ENCODE results near the gene RNF220.
A peak's percentile ranks its signal among the peaks of the same experiment; 100 is the strongest.

The RNF220 gene

DNA sequence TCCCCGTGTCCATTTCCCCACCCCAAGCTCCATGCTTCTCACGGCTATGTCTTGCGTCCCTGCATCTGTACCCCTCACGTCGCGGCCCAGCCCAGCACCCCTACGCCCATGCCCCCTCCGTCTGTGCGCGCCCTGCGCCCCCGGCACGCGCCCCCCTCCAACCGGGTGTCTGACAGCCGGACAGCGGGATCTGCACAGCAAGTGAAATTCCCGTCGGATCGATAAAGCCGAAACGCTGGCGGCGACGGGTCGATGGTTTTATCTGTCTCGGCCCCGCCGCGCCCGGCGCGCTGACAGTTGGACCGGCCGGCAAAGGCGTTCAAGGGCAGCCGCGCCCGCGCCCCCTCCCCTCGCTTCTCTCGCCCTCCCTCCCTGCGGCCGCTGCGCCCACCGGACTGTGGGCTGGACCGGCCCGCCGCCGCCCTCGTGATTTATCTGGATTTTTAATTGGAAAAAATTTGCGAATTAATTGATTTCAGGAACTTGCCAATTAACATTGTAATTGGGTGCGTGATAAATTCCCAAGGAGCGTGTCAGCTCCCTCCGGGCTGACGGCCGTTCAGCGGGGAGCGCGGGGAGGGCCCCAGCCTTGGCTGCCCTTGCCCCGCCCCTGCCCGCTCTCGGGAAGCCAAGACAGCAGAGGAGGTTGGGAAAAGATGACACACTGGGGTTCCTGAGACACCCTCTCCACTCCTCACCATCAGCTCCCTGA, 212.1 kb downstream of the RNF220 start:
- no peak for DNase-seq

DNA sequence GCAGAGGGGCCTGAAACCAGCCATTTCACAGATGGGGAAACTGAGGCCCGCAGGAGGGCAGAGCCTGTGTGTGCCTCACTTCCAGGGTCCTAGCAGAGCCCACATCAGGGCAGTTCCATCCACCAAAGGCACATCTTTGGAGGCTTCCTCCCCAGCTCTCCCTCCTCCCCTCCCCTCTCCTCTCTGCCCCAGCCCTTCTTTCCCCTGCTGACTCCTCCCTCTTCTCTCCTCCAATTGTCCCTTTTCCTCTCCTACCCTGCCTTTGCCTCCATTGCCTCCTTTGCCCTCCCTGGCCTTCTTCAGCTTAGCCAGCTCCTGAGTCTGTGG, 212.6 kb downstream of the RNF220 start:
- no peak for DNase-seq

DNA sequence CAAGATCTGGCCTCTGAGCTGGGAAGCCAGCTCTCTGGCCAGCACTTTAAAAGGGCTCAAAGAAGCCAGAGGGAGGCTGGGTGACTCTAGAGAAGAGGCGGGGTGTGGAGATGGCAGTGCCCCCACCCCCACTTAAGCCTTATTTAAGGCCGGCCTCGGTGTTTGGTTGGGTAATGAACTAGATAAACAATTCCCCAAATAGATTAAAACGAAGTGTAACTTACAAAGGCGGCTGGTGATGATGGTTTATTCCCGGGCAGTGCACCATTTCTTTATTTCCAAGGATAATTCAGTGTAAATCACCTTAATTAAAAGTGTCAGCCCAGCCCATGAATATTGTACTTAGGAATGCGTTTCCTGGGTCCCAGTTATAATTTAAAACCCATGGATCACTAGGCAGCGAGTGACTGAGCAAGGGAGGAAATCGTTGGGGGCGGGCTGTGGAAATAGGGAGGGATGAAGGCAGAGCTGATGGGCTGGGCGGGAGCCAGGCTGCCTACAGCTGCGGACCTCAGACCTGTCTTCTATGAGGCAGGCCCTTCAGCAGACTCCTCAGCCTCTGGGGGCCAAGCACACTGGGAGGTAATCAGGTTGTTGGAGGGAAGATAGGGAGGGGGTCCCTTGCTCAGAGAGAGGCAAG, 214.3 kb downstream of the RNF220 start:
- no peak for DNase-seq

DNA sequence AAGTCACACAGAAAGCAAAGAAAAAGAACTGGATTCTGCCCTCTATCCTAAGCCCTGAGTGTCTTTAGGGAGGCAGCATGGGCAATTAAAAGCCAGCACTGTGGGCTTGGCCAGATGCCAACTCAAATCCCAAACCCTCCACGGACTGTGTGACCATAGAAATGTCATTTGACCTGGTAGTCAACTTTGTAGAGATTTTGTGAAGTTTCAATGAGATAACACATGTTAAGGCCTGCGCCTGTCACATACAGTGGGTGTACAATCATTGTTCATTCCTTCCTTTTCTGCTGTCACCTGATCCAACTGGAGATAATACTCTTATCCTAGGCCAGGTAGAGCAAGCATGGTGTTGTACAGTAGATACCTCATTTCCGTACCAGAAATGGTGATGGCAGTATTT, 215.0 kb downstream of the RNF220 start:
- no peak for DNase-seq

DNA sequence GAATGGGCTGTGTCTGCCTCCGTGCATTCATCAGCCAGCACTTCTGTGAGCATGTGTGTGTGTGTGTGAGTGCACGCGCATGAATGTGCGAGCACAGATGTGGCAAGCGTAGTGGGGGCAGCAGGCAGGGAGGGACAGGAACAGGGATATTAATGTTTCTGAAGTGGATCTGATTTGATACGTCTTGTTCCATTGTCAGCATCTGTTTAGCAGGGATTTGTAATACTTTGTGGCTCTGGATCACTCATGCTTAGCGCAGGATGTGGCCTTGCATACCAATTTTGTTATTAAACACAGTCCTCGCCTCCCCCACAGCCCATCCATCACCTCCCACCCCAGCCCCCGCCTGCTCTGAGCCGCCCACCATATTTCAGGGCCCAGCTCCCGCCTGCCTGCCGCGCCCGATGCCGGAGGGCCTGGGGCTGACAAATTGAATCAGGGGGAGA, 216.8 kb downstream of the RNF220 start:
- DNase-seq, result no peak

DNA sequence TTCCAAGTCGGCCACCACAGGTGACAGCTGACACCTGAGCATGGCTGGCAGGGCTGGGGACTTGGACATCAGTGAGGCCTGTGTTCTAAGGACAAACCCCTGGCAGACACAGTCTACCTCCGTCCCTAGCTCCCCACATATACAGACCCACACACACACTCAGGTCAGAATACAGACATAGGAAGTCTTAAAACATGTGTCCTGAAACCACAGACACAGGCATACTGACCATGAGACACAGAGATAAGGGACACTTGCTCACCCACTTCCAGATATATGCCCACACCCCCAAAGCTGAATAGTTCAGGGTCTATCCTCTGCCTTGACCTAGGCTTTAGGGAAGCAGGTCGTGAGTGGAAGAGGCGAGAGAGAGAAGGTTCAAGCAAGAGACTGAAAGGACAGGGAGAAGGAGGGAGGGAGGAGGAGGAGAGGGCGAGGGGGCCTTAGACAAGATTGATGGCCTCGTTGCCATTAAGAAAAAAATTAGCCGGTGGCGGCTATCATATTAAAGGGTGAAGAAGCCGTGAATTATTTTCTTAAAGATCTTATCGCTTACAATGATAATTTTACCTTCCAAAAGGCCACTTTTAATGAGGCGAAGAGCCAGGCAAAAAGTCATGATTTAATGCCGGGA, 219.3 kb downstream of the RNF220 start:
- DNase-seq, result no peak

DNA sequence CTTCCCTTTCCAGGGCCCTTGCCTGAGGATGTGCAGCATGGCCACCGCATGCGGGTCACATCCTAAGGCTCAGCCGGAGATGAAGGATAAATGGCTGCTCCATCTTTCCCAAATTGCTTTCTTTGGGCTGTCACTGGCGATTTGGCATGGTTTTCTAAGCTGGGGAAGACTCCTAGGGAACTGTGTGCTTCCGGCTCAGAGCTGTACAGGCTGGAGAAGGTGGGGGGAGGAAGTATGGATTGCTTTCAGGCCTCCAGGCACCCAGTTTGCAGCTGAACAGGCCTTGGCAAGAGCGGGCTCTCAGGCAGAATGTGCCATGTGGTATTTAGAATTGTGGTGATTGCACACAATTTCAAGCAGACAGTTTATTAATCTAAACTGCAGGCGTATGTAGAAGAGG, 220.3 kb downstream of the RNF220 start:
- DNase-seq, result no peak

DNA sequence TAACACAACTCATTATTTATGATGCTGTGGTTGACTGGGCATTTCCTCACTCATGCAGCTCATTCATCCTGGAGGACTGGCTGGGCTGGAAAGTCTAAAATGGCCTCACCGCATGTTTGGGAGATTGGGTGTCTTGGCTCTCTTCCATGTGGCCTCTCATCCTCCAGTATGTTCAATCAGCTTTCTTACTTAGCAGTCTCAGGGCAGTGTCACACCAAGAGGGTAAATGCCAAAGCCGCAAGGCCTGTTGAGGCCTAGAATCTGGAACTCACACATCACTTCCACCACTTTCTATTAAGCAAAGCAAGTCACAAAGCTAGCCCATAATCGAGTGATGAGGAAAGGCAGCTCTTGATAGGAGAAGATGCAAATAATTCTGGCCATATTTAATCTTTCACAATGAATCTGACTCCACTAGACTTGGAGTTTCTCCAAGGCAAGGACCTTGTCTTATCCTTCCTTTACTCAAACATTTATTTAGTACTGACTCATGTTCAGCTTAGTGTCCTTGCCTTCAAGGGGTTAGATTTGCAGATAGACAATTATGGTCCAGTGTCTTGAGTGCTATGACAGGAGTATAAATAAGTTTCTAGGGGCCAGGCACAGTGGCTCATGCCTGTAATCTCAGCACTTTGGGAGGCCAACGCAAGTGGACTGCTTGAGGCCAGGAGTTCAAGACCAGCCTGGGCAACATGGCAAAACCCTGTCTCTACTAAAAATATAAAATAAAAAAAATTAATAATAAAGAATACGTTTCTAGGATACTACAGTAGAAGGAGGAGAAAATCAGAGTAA, 224.1 kb downstream of the RNF220 start:
- no peak for DNase-seq

DNA sequence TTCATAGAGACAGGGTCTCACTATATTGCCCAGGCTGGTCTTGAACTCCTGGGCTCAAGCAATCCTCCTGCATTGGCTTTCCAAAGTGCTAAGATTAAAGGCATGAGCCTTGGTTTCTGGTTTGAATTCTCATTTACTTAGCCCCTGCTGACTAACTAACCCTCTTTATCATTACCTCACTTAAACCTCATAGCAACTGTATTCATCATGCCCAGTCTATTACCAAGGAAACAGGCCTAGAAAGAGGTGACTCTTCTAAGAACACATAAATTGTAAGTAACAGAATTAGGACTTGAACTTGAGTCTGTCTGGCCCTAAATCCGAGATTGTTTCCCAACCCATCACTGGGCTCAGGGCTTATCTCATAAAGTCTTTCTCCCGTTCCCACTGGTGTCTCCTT, 225.1 kb downstream of the RNF220 start:
- no peak for DNase-seq

DNA sequence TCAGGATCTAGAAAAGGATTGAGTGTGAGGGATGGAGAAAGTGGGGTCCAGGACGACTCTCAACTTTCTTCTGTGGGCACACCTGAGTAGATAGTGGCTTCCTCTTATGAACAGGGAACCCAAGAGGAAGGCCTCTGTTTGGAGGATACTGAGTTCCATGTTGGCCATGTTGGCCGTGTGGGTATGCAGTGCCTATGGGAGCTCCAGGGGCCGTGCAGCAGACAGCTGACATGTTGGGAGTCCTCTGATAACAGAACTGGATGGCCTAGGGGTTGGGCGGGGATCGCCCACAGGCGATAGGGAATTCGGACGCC, 226.2 kb downstream of the RNF220 start:
- DNase-seq, result no peak

DNA sequence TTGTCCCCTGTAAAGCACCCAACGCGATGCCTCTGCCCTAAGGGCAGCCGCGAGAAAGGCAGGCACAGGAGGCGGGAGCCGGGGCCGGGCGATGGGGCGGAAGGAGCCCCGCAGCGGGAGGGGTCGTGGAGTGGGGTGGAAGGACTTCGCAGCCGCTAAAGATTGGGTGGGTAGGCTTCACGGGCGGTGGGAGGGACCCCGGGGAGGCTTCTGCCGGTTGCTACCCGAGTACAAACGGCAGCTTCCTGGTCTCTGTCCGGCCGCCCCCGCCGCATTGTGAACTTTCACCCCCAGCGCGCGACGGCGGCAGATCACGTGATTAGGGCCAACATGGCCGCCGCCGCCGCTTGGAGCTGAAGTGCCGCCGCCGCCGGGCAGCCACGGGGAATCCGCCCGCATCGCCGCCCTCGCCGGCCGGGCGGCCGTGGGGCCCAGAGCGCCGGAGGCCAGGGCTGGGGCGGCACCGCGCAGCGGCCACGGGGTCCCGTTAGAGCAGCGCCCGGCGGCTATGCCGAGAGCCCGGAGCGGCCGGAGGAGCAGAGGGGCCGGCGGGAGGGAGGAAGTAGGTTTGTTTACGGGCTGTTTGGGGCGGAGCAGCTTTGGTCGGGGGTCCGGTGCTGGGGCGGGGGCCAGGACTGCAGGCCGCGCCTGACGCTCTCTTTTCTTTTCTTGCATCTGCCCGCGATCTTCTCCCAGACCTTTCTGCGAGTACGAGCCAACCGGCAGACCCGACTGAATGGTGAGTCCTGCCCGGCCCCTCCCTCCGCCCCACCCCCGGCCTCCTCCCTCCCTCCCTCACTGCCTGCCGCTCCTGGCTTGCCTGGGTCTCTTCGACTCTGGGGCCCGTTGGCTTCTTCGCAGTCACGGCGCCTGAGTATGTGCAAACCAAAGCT, 226.8 kb downstream of the RNF220 start:
- DNase-seq, result peak; percentile 45

DNA sequence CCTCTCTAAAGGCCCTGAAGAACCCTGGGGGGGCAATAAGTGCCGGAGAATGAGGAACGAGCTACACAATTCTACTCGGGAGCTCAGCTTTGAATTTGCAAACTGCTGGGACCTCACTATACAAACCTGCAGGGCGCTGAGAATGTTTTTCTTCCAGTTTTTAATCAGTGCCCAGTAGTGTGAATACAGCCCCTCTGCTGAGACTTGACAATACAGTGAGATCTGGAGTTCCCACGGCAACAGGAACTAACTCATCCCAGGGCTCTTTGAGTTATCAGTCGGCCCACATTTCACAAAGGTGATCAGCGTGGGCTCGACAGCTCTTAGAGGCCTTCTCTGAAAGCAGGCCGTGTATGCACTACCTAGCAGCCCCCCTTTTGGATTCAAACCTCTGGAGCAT, 227.5 kb downstream of the RNF220 start:
- no peak for DNase-seq

DNA sequence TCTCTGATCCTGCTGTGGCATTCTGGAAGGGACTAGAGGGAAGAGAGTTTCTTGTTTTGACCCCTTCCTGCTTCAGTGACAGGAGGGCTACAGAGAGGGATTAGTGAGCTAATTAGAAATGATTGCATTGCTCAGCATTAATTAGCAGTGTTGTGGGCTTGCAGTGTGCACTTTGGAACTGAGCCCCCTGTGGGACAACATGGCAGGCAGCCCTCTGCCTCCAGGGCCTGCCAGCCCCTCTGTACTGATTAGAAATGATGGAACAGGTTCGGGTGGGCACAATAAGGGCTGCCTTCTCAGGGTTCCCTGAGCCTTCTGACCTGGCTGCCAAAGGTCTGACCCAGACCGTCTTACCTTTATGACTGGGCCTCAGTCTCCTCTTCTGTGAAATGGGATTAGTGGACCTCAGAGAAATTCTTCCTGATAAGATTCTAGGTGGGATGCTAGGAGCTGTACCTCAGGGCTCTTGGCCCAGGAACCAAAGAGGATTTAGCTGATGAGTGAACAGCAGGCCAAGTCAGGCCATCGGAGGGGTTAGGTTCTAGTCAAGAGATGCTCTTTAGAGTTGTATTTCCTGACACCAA, 229.6 kb downstream of the RNF220 start:
- no peak for DNase-seq

DNA sequence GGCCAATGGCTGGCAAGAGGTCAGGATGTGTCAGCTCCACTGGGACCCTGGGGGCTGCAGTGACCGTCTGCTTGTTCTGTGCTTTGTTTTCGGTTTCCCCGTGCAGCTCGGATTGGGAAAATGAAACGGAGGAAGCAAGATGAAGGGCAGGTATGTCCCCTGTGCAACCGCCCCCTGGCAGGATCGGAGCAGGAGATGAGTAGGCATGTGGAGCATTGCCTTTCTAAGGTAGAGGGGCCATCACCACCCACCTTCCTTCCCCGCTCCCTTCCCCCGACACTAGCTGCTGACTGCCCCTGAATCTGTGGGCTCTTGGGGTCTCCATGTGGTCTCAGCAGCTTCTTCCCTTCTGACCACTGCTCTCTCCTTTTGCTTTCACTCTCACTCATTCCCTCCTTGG, 230.4 kb downstream of the RNF220 start:
- DNase-seq, result no peak

DNA sequence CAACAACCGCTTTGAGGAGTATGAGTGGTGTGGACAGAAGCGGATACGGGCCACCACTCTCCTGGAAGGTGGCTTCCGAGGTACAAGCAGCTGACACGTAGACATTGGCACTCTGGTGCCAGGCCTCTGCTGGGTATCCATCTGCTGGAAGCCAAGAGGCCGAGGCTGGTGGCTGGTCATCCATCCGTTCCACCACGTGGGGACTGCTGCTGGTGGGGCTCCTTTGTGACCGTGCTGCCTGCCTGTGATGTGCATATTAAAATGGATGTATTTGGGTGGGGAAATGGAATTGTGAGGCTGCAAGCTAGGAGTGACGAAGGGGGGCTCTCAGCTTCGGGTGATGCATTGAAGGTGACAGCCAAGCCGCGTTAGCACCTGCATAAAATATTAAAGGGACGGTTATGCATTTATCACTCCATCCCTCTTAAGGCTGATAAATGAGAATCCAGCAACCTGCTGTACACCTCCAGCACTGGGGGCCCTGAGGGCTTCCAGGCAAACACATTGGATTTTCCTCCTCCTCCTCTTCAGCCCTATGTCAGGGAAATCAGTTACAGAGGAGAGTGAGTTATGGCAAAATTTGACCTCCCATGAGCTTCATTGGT, 231.1 kb downstream of the RNF220 start:
- DNase-seq, result no peak

DNA sequence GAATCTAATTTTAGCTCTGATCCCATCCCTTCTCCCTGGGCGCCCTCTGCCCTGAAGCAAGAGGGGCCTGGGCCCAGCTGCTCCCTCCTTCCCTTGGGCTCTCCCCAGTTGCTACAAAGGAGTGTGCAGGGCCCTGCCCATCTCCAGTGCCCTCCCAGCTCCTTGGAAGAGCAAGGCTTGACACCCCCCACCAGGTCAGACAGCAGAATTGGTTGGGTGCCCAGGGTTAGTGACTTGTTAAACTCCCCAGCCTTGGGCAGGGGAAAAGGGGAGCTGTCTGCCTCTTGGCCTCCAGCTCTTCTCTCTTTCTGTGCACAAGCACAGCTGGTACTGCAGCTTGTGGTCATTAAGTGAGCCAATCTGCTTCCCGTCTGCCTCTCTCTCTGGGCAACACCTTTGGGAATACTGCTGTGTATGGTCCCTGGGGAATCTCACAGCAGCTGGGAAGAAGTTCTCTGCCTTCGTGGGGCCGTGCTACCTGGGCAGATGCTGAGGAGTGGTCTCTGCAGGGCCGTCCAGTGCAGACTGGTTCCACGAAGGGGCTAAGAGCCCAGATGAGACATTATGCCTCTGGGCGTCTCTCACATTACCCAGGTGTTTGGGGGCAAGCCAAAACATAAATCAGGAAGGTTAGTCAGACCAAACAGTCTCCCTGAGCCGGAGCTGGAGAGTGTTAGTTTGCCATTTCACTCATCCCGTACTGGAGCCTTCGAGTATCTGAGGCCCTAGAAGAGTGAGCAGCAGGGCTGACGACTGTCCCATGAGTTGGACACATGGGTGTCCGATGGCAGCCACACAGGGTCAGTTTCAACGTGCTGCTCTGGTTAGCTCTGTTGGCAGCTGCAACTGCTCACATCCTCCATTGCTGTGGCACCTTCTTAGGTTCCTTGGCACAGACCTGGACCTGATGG, 231.9 kb downstream of the RNF220 start:
- DNase-seq, result no peak

DNA sequence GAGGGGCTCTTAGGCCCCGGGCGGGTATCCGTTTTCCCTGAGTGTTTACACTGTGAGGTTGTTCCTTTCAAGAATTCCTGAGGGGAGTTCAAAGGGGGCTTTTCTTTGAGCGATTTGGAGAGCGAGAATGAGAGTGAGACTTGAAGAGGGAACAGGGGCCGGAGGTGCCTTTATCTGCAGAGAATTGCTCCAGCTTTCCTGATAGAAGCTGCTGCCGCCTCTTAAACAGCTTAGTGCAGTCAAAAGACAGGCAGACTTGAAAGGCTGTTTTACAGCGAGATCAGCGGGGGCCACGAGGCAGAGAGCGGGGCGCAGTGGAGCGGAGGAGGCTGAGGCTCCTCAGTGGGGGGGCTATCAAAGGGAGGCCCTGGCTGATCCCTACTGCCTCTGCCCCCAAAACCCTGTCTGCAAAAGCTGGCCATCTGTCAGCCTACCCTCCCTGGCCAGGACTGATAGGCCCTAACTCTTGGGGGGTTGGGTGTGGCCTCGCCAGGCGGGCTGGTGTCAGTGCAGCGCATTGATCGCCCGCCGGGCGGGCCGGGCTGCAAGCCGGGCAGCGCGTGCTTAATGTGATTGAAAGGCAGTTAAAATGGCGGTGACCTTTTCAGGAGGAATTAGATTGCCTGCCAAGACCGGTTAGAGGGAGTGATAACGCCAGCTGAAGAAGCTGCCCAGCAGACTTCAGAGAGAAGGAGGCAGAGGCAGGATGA, 232.8 kb downstream of the RNF220 start:
- DNase-seq, result no peak

DNA sequence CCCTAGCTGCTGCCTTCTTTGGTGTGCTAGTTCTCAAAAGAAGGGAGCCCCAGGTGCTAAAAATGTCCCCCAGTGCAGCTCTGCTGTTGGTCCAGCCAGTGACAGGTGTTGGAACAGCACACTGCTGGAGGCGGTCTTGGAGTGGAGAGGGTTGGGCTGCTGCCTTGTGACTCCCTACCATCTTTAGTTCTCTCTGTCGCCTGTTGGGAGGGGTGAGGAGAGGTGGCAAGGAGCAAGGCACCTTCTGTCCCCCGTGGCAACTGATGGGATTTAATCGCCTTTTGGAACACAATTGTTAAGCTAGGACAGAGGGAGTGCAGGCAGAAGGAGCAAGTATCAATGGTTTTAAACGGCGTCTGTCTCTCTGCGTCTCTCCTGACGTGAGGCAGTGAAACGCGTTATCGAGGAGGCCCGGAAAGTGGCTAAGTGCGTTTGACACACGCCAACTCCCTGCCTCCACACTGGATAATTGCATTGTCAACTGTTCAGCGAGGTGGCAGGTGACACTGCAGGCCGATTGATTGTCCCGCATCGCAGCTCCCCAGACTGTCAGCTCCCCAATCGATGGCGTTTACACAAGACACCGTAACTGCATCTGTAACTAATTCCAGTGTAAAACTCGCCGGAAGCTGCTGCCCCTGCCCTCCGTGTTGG, 235.3 kb downstream of the RNF220 start:
- DNase-seq, result peak; percentile 50

Data from NCI-H187 treated with DMSO at 0.1 percent for 48 hours (cell line).